Islet precursor cell (in vitro differentiated cells): ENCODE measurements around the gene SARS1.

ENCODE experiments used
- DNase-seq: peaks from one replicate; pipeline ENCODE4 v3.0.0-alpha.2; 2018

The SARS1 gene

GRCh38 chr1:109263597-109264378, 50.1 kb downstream of the SARS1 start:
- DNase-seq: peak; percentile 99

- no peak for DNase-seq
Measured at GRCh38 chr1:109264379-109264755, 50.6 kb downstream of the SARS1 start.

GRCh38 chr1:109265016-109265415, 51.3 kb downstream of the SARS1 start:
- no peak for DNase-seq

- DNase-seq: no peak
Measured at GRCh38 chr1:109265741-109266330, 52.1 kb downstream of the SARS1 start.

GRCh38 chr1:109266965-109267364, 53.2 kb downstream of the SARS1 start:
- DNase-seq: no peak

- no peak for DNase-seq
Measured at GRCh38 chr1:109267743-109268300, 54.1 kb downstream of the SARS1 start.

- no peak for DNase-seq
Measured at GRCh38 chr1:109268431-109269211, 54.9 kb downstream of the SARS1 start.

- DNase-seq: no peak
Measured at GRCh38 chr1:109269212-109269980, 55.7 kb downstream of the SARS1 start.

GRCh38 chr1:109269981-109270622, 56.4 kb downstream of the SARS1 start:
- no peak for DNase-seq

- DNase-seq: no peak
Measured at GRCh38 chr1:109270623-109271317, 57.1 kb downstream of the SARS1 start.

- no peak for DNase-seq
Measured at GRCh38 chr1:109271458-109271857, 57.7 kb downstream of the SARS1 start.

GRCh38 chr1:109272021-109272799, 58.5 kb downstream of the SARS1 start:
- no peak for DNase-seq

- no peak for DNase-seq
Measured at GRCh38 chr1:109272831-109273547, 59.3 kb downstream of the SARS1 start.

GRCh38 chr1:109273570-109274288, 60.0 kb downstream of the SARS1 start:
- no peak for DNase-seq

GRCh38 chr1:109274533-109275476, 61.1 kb downstream of the SARS1 start:
- peak; percentile 99 for DNase-seq

GRCh38 chr1:109275706-109276345, 62.1 kb downstream of the SARS1 start:
- peak; percentile 93 for DNase-seq

GRCh38 chr1:109277434-109278204, 63.9 kb downstream of the SARS1 start:
- peak; percentile 93 for DNase-seq
